SK-N-MC (cell line): ENCODE results near the gene UBL3.

Source experiments
- EZH2 ChIP-seq: fragments of 200-600 bp; sonication (generic); IDR thresholded peaks from one replicate; pipeline ENCODE4 v1.6.1; 2017; ENCODE audit warnings: antibody characterized with exemption
- POLR2AphosphoS5 ChIP-seq: IDR thresholded peaks from 2 replicates; pipeline ENCODE4 v1.6.1; 2012; ENCODE audit warnings: mild to moderate bottlenecking, low read depth, low read length, borderline replicate concordance

DNA sequence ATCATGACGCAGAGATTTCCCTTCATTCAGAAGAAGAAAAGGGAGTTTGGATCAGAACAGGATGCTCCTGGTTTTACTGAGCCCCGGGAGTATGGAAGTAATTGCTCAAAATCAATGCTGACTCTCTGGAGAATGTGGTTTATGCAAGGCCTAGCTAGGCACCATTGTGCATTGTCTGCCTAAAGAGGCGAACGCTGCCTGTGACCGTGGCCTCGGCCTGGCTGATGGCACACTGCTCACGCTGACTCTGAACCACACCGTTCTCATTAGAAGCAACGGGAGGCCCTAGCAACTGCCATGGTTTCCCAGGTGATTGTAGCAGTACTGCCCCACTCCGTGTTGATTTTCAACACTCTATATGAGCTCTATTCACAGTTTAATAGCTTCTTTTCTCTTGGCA is 41.7 kb upstream of the UBL3 start:
- no peak for TF ChIP-seq POLR2AphosphoS5
- TF ChIP-seq EZH2 = no peak
